Kasumi-1 (cell line): Measurements from ENCODE around the gene ISG20L2.
A peak's percentile ranks its signal among the peaks of the same experiment; 100 is the strongest.

Source experiments
- DNase-seq, 2 experiments: peaks; one replicate each; lab custom pipeline; 2025; lab: John Stamatoyannopoulos, UW

ISG20L2 gene

DNA sequence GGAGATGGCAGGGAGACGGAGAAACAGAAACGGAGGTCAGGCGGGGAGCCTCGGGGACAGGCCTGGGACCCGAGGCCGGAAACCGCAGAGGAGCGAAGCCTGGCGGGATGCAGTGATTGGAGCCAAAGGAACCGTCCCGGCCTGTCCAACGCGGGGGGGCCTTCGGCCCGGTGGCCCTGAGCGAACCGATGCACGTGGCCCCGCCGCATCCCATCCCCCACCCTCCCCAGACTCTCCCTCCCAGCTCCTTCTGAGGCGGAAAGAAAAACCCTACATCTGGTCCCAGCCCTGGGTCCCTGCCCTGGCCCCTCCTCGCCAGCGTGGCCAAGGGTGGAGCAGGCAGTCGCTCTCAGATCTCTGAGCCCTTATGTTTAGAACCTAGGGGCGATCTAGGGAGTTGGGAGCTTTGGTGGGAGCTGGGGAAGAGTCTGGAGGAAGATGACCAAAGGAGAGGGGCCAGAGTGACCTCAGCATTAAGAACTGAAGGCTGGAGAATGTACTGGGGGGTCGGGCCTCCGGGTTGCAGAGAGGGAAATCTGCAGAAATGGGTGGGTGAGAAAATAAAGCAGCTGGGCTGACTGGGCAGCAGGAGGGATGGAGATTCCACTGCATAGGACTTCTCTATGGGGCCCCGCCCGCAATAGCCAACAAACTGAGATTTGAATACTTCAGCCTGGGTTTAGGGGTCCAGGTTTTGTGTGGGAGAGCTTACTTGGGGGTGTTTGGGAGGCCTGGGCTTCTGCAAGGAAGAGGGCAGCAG, 21.7 kb downstream of the ISG20L2 start:
- DNase-seq: no peak

GRCh38 chr1:156705918-156706656, 22.5 kb downstream of the ISG20L2 start:
- peak; percentile 18 to 43 for DNase-seq

- no peak for DNase-seq
Measured at GRCh38 chr1:156705321-156705917, 23.1 kb downstream of the ISG20L2 start, which contains the start of gene CRABP2. Gene CRABP2, minus strand, starts transcription at chr1:156705583. Its CDS starts 137 bp downstream, at chr1:156705446.

- DNase-seq: no peak
Measured at GRCh38 chr1:156704930-156705320, 23.6 kb downstream of the ISG20L2 start.

GRCh38 chr1:156704166-156704711, 24.3 kb downstream of the ISG20L2 start:
- no peak for DNase-seq

- no peak for DNase-seq
Measured at GRCh38 chr1:156703741-156704140, 24.8 kb downstream of the ISG20L2 start.

- DNase-seq: no peak
Measured at GRCh38 chr1:156703336-156703735, 25.2 kb downstream of the ISG20L2 start.

GRCh38 chr1:156700736-156701531, 27.6 kb downstream of the ISG20L2 start:
- no peak for DNase-seq

- no peak for DNase-seq
Measured at GRCh38 chr1:156698995-156699394, 29.6 kb downstream of the ISG20L2 start.

DNA sequence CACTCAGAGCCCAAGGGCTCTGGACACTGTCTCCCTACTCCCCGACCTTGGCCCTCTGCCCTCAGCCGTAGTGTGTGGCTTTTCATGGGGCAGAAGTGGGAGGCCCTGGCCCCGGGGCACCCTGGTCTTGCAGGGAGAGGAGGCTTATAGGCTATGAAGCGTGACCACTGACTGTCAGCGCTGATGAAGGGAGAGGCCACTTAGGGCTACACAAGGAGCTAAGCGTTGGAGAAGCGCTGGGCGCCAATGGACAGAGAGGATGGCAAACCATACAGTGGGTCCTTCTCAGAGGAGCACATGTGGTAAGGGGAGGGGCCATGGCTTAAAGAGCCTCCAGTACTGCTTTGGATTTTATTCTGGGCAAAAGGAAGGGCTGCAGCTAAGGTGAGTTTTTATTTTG, 31.1 kb downstream of the ISG20L2 start:
- DNase-seq: no peak

DNA sequence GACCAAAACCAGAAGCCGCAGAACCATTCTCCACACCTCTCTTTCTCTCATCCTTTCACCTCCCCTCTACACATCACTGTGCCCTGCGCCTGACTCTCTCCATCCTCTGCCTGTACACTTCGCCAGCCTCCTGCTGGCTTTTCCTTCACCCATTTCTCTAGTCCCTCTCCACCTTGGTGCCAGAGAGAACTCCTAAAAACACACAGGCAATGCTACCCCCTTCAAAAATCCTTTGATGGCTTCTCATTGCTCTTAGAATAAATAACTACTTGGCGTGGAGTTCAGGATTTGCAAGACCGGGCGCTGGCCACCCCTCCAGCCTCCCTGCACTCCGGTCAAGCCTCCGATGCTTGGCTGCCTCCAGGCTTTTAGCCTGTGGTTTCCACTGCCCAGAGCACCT, 31.8 kb downstream of the ISG20L2 start:
- DNase-seq: no peak

GRCh38 chr1:156694690-156694962, 33.9 kb downstream of the ISG20L2 start:
- DNase-seq: no peak

- DNase-seq: peak; percentile 12 to 22
Measured at GRCh38 chr1:156693848-156694689, 34.5 kb downstream of the ISG20L2 start.

GRCh38 chr1:156692925-156693847, 35.4 kb downstream of the ISG20L2 start:
- DNase-seq: no peak

DNA sequence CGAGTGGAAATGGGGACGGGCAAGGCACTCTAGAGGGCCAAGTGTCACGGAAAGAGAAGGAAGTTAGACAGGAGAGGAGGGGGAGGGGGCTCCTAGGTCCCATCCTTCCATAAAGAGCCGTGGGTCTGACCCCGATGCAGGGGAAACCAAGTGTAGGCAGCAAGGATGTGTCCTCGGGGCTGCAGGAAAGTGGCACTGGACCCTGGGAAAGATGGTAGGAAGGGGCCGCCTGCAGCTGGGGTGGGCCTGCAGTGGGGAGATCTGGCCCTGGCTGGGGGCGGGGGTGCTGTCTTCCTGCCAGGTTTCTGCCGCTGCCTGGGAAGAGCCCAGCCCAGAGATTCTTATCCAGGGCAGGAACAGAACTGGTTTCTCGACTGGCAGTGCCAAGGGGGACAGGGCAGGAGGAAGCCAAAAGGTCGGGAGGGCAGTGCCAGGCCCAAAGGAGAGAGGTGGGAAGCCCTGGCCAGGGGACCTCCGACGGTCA, 36.1 kb downstream of the ISG20L2 start:
- DNase-seq: no peak

DNA sequence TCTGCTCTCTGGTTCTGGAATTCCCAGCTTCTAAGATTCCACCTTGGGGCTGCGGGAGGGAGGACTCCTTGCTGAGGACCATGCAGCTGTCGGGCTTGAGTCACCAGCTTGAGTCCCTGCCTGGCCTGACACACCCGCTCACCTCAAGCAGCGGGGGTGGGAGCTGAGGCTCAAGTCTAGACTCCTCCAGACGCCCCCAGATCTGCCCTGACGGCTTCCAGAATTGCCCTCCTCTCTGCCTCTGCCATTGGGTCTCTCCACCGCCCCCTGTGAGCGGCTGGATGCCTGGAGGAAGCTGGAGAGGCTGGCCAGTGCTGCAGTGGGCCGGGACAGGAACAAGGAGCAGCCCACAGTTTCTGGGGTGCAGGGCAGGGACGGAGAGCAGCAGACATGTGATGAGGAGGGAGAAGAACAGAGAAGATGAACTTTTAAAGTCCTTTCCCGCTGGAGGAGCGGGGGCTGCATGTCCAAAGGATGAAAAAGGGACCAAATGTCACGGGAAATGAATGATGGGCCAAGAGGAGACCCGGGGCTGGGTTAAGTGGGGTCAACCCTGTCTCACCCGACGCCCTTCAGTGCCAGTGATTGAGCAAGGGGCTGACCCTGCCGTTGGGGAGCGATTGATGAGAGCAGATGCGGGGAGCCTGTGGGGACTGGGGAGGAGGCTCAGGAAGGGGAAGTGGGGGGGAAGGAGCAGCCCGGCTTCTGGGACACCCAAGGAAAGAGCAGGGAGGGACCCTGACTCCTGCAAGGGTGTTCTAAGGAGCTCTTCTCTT, 36.7 kb downstream of the ISG20L2 start:
- peak in 1 of 2 experiments; percentile 27 for DNase-seq

DNA sequence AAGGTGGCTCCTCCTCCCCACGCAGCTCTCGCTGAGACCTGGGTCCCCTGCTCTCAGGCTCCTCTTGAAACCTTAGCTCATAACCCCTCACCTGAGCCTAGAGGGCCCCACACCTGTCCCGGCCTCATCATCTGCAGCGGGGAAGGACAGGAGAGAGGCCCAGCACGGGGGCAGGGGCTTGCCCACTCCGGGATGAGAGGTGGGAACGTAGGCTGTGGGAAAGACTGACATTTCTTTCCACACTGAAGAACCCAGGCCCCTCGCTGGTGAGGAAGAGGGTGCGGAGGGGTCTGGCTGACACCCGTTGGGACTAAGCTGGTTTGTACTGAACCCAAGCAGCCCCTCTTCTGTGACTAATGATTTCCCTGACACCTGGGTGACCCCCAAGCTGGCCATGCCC, 37.4 kb downstream of the ISG20L2 start:
- DNase-seq: no peak

DNA sequence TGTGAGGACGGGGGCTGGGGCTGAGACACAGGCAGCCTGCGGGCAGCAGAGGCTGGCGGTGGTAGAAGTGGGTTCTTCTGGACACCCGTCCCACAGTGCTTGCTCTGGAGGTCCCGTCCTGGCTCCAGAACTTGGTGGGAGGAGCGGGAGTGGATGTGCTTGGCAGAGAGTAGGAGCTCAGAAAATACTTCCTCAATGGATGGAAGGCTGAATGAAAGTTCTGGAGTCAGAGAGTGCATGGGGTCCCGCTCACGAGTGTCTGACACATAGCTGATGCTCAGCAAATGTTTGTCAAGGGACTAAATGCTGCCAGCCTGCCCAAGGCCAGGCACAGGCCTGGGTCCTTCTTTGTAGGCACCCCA, 37.9 kb downstream of the ISG20L2 start:
- DNase-seq: no peak
